Keratinocyte (primary cell): ENCODE results near the gene MYBPH. TPM values are rescaled to one million over a fixed set of nuclear protein-coding genes. Genes with fewer than 3 reads are reported as not detected.

ENCODE experiments used
- DNase-seq: peaks from one replicate; pipeline ENCODE4 v3.0.0-alpha.2; 2011; ENCODE audit warnings: low read depth, missing footprints, low spot score
- FAIRE-seq: peaks from 2 replicates; lab custom pipeline; 2011; peaks lifted over from hg19 to GRCh38; lab: Jason Lieb, UNC
- H2AFZ ChIP-seq: 2 replicates; pipeline ENCODE4 v1.6.0; 2012; ENCODE audit warnings: low read length, control low read depth, inconsistent platforms; ENCODE audit not compliant: control insufficient read depth
- H3K27ac ChIP-seq: 2 replicates; pipeline ENCODE4 v1.5.1; 2011; ENCODE audit warnings: low read length; ENCODE audit not compliant: control insufficient read depth, insufficient read depth
- H3K27me3 ChIP-seq: 3 replicates; pipeline ENCODE4 v1.6.0; 2011; ENCODE audit warnings: low read length; ENCODE audit not compliant: control insufficient read depth, insufficient read depth; ENCODE audit errors: extremely low read depth
- H3K36me3 ChIP-seq, 2 experiments: 2 replicates in 1 of 2; 3 replicates in 1 of 2; pipeline ENCODE4 v1.5.1; 2011; ENCODE audit warnings: low read length in 2 of 2, mild to moderate bottlenecking in 1 of 2; ENCODE audit not compliant: control insufficient read depth in 2 of 2, insufficient read depth in 2 of 2; ENCODE audit errors: extremely low read depth in 1 of 2
- H3K4me1 ChIP-seq: 3 replicates; pipeline ENCODE4 v1.5.1; 2011; ENCODE audit warnings: low read length; ENCODE audit not compliant: control insufficient read depth, insufficient read depth; ENCODE audit errors: extremely low read depth
- H3K4me2 ChIP-seq: 3 replicates; pipeline ENCODE4 v1.6.0; 2011; ENCODE audit warnings: low read depth, low read length; ENCODE audit not compliant: control insufficient read depth, insufficient read depth; ENCODE audit errors: extremely low read depth
- H3K4me3 ChIP-seq, 3 experiments: fragments of 200-600 bp in 1 of 3; sonication (generic) in 1 of 3; 2 replicates in 2 of 3; 3 replicates in 1 of 3; pipeline ENCODE4 v1.5.1; 2011 to 2016; ENCODE audit warnings: low read length in 3 of 3, mild to moderate bottlenecking in 3 of 3, control low read depth in 2 of 3, inconsistent platforms in 1 of 3, low read depth in 1 of 3, mixed read lengths in 1 of 3, mixed run types in 1 of 3, moderate library complexity in 1 of 3; ENCODE audit not compliant: control insufficient read depth in 2 of 3, insufficient read depth in 2 of 3; ENCODE audit errors: extremely low read depth in 1 of 3
- H3K79me2 ChIP-seq: 2 replicates; pipeline ENCODE4 v1.6.0; 2012; ENCODE audit warnings: low read length; ENCODE audit not compliant: control insufficient read depth, insufficient read depth
- H3K9ac ChIP-seq: 3 replicates; pipeline ENCODE4 v1.6.0; 2011; ENCODE audit warnings: low read length; ENCODE audit not compliant: control insufficient read depth, insufficient read depth; ENCODE audit errors: extremely low read depth
- H3K9me1 ChIP-seq: 3 replicates; pipeline ENCODE4 v1.6.0; 2011; ENCODE audit warnings: low read length; ENCODE audit not compliant: control insufficient read depth, insufficient read depth; ENCODE audit errors: extremely low read depth
- H3K9me3 ChIP-seq: 2 replicates; pipeline ENCODE4 v1.5.1; 2012; ENCODE audit warnings: low read depth, low read length; ENCODE audit not compliant: control insufficient read depth
- H4K20me1 ChIP-seq: 3 replicates; pipeline ENCODE4 v1.6.0; 2011; ENCODE audit warnings: low read length; ENCODE audit not compliant: control insufficient read depth, insufficient read depth; ENCODE audit errors: extremely low read depth
- EZH2 ChIP-seq: IDR thresholded peaks from one replicate; pipeline ENCODE4 v1.6.1; 2012; ENCODE audit warnings: inconsistent platforms, mild to moderate bottlenecking, low read length, moderate library complexity
- dilution Hi-C: fragments of 300-500 bp; cut with MboI; formaldehyde crosslinking; loops from one replicate; pipeline ENCODE4 v1.7.0; 2020; ENCODE audit warnings: low sequenced_read_pairs; ENCODE audit not compliant: extremely low pct_ligation_motif_present
- polyA plus RNA-seq, 5 experiments: library from polyadenylated mRNA; depleted of rRNA in 3 of 5; stranded (reverse) in 3 of 5; stranded (forward) in 1 of 5; unstranded in 1 of 5; fragments of >200 nt; gene quantifications; 1 replicate in 1 of 5; 2 replicates in 3 of 5; 3 replicates in 1 of 5; pipeline versions ENCODE4 v1.2.1 to v1.2.3, GENCODE V29; 2011 to 2012; ENCODE audit warnings: missing spikeins in 2 of 5, low read depth in 1 of 5, low replicate concordance in 1 of 5
- TF ChIP-seq, protein P1 (sequence below), 3 experiments: IDR thresholded peaks in 1 of 3; conservative IDR thresholded peaks in 1 of 3; optimal IDR thresholded peaks in 1 of 3; 2 replicates in 2 of 3; 3 replicates in 1 of 3; pipeline versions ENCODE3 to v1.5.1; 2011; ENCODE audit warnings: low read length in 3 of 3, mild to moderate bottlenecking in 3 of 3, moderate library complexity in 2 of 3, control low read depth in 1 of 3, inconsistent platforms in 1 of 3; ENCODE audit not compliant: insufficient read depth in 2 of 3; ENCODE audit errors: extremely low read depth in 1 of 3

The MYBPH gene
- polyA plus RNA-seq, 1 donor (not counting 4 experiments of a cell fraction or from before 2014, with no cell fraction given), result not detected

GRCh38 chr1:203223012-203223775 is 47.6 kb upstream of the MYBPH start:
- dilution Hi-C loops, result no loop called here
- Histone ChIP-seq H3K9ac (no peak overlapping the region), H3K4me2 (no peak overlapping the region), H3K9me1 (no peaks in the 10 kb centered on the region), H3K79me2 (no peaks in the 10 kb centered on the region), H3K27ac (no peak overlapping the region), H2AFZ (no peak overlapping the region), H3K4me1 (no peaks in the 10 kb centered on the region), H3K9me3 (no peaks in the 10 kb centered on the region), H4K20me1 (no peaks in the 10 kb centered on the region), H3K27me3 (peaks cover 8% of the 10 kb centered on the region), H3K4me3 (no peak overlapping the region), H3K36me3 (no peaks in the 10 kb centered on the region)
- TF ChIP-seq, protein P1, sequence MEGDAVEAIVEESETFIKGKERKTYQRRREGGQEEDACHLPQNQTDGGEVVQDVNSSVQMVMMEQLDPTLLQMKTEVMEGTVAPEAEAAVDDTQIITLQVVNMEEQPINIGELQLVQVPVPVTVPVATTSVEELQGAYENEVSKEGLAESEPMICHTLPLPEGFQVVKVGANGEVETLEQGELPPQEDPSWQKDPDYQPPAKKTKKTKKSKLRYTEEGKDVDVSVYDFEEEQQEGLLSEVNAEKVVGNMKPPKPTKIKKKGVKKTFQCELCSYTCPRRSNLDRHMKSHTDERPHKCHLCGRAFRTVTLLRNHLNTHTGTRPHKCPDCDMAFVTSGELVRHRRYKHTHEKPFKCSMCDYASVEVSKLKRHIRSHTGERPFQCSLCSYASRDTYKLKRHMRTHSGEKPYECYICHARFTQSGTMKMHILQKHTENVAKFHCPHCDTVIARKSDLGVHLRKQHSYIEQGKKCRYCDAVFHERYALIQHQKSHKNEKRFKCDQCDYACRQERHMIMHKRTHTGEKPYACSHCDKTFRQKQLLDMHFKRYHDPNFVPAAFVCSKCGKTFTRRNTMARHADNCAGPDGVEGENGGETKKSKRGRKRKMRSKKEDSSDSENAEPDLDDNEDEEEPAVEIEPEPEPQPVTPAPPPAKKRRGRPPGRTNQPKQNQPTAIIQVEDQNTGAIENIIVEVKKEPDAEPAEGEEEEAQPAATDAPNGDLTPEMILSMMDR (optimal IDR thresholded peaks at IDR 0.05 in 1 of 3, IDR thresholded peaks at IDR 0.05 in 1 of 3, conservative IDR thresholded peaks at IDR 0.05 in 1 of 3; ENCODE audit: extremely low read depth in 1 of 3, insufficient read depth in 2 of 3, low read length in 3 of 3), result no peak
- no peak for TF ChIP-seq EZH2
- FAIRE-seq (no peak), DNase-seq (no peak)

DNA sequence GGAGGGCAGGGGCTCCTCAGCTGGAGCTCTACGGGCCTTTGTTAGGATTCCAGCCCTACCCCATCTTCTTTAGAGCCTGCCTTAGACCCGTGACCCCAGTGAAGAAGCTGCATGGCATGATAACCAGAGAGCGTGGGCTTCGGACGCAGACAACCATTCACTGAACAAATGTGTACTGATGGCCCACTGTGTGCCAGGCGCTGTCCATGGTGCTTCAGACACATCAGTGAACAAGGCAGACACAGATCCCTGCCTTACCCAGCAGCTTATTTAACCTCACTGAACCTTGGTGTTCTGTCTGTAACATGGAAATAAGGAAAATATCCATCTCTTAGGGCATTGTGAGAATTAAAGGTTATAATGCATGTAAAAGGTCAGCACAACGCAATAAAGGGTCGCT is 44.3 kb upstream of the MYBPH start:
- Histone ChIP-seq H3K9ac (no peak overlapping the region), H3K9me3 (no peaks in the 10 kb centered on the region), H2AFZ (no peak overlapping the region), H3K79me2 (no peaks in the 10 kb centered on the region), H3K9me1 (no peaks in the 10 kb centered on the region), H3K27ac (no peak overlapping the region), H3K4me2 (no peak overlapping the region), H3K27me3 (peaks cover 3% of the 10 kb centered on the region), H3K4me3 (no peak overlapping the region), H3K36me3 (no peaks in the 10 kb centered on the region), H3K4me1 (no peaks in the 10 kb centered on the region), H4K20me1 (no peaks in the 10 kb centered on the region)
- dilution Hi-C loops, result no loop called here
- no peak for TF ChIP-seq EZH2
- TF ChIP-seq, protein P1 (optimal IDR thresholded peaks at IDR 0.05 in 1 of 3, IDR thresholded peaks at IDR 0.05 in 1 of 3, conservative IDR thresholded peaks at IDR 0.05 in 1 of 3; ENCODE audit: extremely low read depth in 1 of 3, insufficient read depth in 2 of 3, low read length in 3 of 3), result no peak
- FAIRE-seq, result no peak
- DNase-seq, result no peak
